Measurements from ENCODE around the gene CFAP69.

- TF ChIP-seq ZNF274 (IDR thresholded peaks at IDR 0.05; ENCODE audit: low read depth, low read length) (no peak), POLR2A (IDR thresholded peaks at IDR 0.05; ENCODE audit: borderline replicate concordance, extremely low read depth, insufficient read depth, insufficient read length) (no peak), TCF7L2 (IDR thresholded peaks at IDR 0.05; ENCODE audit: borderline replicate concordance, extremely low read depth, insufficient read depth, insufficient read length) (no peak), EZH2phosphoT487 (IDR thresholded peaks at IDR 0.05; ENCODE audit: borderline replicate concordance) (no peak), POLR2AphosphoS5 (IDR thresholded peaks at IDR 0.05; ENCODE audit: low read depth, low read length) (no peak), EZH2 (IDR thresholded peaks at IDR 0.05) (no peak), REST (IDR thresholded peaks at IDR 0.05; ENCODE audit: low read depth) (no peak), ZBTB33 (IDR thresholded peaks at IDR 0.05; ENCODE audit: extremely low read depth, insufficient replicate concordance, low read length) (no peak)
- TF ChIP-seq, protein P1, sequence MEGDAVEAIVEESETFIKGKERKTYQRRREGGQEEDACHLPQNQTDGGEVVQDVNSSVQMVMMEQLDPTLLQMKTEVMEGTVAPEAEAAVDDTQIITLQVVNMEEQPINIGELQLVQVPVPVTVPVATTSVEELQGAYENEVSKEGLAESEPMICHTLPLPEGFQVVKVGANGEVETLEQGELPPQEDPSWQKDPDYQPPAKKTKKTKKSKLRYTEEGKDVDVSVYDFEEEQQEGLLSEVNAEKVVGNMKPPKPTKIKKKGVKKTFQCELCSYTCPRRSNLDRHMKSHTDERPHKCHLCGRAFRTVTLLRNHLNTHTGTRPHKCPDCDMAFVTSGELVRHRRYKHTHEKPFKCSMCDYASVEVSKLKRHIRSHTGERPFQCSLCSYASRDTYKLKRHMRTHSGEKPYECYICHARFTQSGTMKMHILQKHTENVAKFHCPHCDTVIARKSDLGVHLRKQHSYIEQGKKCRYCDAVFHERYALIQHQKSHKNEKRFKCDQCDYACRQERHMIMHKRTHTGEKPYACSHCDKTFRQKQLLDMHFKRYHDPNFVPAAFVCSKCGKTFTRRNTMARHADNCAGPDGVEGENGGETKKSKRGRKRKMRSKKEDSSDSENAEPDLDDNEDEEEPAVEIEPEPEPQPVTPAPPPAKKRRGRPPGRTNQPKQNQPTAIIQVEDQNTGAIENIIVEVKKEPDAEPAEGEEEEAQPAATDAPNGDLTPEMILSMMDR (IDR thresholded peaks at IDR 0.05 in 2 of 3, conservative IDR thresholded peaks at IDR 0.05 in 1 of 3; ENCODE audit: borderline replicate concordance in 1 of 3, insufficient read depth in 1 of 3, low read depth in 2 of 3, low read length in 2 of 3) = no peak
- TF ChIP-seq, protein P2, sequence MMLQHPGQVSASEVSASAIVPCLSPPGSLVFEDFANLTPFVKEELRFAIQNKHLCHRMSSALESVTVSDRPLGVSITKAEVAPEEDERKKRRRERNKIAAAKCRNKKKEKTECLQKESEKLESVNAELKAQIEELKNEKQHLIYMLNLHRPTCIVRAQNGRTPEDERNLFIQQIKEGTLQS (IDR thresholded peaks at IDR 0.05) = no peak
Observed at GRCh38 chr7:90242369-90243168, 2.4 kb upstream of the CFAP69 start.
